Fibroblast of the aortic adventitia (primary cell): ENCODE results near the gene HAPLN1. TPM values are rescaled to one million over a fixed set of nuclear protein-coding genes. Genes with fewer than 3 reads are reported as not detected.

Experiments
- DNase-seq: peaks from one replicate; pipeline ENCODE4 v3.0.0-alpha.2; 2010; ENCODE audit warnings: low read depth
- H3K4me3 ChIP-seq: 2 replicates; pipeline ENCODE4 v1.5.1; 2011; ENCODE audit warnings: low read depth, mild to moderate bottlenecking, control low read depth, low read length, moderate library complexity
- total RNA-seq: library from RNA; depleted of rRNA; stranded (reverse); fragments of >200 nt; gene quantifications from 2 replicates; pipeline ENCODE4 v1.2.3, GENCODE V29; 2012; ENCODE audit warnings: low replicate concordance
- TF ChIP-seq, protein P1 (sequence below): IDR thresholded peaks from 2 replicates; pipeline ENCODE4 v1.5.1; 2011; ENCODE audit warnings: mild to moderate bottlenecking, low read length, control low read depth, inconsistent platforms; ENCODE audit not compliant: insufficient read depth

Gene HAPLN1
- total RNA-seq, 1 donor = 1.3 TPM

DNA sequence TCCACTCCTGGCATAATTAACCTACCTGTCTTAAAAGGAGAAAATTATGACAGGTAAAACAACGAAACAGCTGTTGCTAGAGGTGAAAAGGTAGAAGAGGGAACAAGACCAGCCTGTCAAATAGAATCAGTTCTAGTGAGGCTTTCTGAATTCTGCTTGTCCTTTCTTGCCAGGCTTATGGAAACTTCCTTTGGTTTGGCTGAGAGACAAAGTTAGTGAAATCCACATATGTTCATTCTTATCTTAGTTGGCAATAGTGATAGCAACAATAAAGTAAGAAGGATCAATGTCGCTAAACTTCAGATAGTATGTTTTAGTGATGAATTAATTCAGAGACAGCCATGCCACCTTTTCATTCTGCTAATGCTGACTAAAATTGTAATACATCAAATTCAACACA, 34.4 kb downstream of the HAPLN1 start:
- H3K4me3 ChIP-seq = no peak overlapping the region
- TF ChIP-seq, protein P1, sequence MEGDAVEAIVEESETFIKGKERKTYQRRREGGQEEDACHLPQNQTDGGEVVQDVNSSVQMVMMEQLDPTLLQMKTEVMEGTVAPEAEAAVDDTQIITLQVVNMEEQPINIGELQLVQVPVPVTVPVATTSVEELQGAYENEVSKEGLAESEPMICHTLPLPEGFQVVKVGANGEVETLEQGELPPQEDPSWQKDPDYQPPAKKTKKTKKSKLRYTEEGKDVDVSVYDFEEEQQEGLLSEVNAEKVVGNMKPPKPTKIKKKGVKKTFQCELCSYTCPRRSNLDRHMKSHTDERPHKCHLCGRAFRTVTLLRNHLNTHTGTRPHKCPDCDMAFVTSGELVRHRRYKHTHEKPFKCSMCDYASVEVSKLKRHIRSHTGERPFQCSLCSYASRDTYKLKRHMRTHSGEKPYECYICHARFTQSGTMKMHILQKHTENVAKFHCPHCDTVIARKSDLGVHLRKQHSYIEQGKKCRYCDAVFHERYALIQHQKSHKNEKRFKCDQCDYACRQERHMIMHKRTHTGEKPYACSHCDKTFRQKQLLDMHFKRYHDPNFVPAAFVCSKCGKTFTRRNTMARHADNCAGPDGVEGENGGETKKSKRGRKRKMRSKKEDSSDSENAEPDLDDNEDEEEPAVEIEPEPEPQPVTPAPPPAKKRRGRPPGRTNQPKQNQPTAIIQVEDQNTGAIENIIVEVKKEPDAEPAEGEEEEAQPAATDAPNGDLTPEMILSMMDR = no peak
- DNase-seq = no peak

DNA sequence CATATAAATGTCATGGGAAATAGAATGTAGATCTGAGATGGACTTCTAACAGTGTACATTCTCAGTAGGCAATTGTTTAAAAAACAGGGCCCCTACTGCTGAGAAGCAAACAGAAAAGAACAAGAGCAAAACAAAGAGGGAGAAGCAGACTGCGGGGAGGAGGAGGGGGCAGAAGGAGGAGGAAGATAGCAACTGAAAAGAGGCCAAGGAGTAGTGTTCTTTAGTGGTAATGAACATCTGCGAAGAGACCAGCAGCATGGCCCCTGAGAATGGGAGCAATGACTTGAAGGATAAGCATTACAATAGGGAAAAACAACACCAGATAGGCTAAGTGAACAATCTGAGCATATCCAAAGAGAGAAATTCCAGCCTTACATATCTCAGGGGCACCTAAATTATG, 36.8 kb downstream of the HAPLN1 start:
- no peak overlapping the region for H3K4me3 ChIP-seq
- TF ChIP-seq, protein P1 = no peak
- no peak for DNase-seq

DNA sequence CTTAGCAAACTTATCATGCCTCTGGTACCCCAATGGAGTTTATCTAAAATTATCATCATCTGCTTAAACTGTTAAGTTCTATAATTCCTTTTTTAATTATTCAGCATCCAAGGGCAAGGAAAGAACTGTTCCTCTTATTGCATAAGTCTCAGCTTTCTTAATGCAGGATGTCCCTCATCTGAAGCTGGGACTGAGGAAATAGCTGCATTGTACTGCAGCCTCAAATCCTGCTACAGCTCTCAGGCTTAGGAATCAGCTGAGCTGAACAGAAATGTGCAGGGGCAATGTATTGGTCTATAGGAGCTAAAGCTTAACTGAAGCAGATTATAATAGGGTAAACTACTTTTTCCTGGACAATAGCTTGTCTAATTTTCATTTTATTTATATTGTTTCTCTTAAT, 48.0 kb downstream of the HAPLN1 start:
- TF ChIP-seq, protein P1 = no peak
- no peak for DNase-seq
- H3K4me3 ChIP-seq = no peak overlapping the region

DNA sequence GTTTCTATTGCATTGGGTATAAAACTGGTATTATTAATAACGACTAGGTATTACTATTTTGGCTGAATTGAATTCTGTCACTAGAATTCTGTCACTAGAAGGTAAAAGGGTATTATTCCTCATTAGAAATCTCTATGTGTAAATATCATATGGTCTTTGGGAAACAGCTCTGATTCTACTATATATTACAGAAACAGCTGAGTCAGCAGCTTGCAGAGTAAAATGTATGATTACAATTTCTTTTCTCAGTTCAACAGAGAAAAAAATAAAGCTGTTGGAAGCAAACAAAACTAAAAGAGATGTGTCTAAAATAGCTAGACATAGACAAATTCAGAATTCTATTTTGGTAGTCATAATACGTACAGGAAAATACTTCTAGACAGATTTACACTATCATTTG, 48.5 kb downstream of the HAPLN1 start:
- DNase-seq = no peak
- no peak overlapping the region for H3K4me3 ChIP-seq
- TF ChIP-seq, protein P1 = no peak

DNA sequence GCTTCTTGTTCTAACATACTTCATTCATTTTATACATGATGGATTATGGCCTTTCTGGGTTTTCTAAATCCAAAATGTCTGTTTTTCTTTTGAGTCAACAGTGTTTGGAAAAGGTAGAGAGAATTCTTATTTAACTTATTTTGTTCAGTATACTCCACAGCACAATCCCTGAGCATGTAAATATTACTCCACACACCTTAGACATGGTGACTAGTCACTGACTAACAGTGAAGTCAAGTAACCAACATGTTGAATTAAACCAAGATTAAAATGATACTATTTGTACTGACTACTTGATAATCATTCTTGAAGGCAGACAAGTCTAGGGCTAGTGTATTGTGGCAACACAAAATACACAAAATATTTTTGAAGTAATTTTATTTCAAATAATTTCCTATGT, 55.0 kb downstream of the HAPLN1 start:
- no peak for DNase-seq
- TF ChIP-seq, protein P1 = no peak
- no peak overlapping the region for H3K4me3 ChIP-seq

DNA sequence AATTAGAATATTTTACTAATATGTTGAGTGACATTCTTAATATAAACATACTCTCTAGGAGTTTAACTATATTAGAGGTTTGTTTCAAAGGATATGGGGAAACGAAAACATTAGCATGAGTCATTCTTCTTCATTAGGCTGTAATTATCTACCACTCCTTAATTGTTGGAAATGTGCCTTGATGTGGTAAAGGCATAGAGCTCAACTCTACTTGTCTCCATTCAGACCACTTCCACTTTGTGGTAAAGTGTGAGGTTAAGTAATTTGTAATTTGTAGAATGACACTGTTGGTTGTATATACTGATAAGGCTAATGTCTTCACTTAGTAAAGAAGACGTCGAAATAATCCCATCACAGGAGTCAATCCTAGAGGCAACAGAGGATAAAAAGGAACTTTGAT, 58.1 kb downstream of the HAPLN1 start:
- no peak for DNase-seq
- H3K4me3 ChIP-seq = no peak overlapping the region
- TF ChIP-seq, protein P1 = no peak

DNA sequence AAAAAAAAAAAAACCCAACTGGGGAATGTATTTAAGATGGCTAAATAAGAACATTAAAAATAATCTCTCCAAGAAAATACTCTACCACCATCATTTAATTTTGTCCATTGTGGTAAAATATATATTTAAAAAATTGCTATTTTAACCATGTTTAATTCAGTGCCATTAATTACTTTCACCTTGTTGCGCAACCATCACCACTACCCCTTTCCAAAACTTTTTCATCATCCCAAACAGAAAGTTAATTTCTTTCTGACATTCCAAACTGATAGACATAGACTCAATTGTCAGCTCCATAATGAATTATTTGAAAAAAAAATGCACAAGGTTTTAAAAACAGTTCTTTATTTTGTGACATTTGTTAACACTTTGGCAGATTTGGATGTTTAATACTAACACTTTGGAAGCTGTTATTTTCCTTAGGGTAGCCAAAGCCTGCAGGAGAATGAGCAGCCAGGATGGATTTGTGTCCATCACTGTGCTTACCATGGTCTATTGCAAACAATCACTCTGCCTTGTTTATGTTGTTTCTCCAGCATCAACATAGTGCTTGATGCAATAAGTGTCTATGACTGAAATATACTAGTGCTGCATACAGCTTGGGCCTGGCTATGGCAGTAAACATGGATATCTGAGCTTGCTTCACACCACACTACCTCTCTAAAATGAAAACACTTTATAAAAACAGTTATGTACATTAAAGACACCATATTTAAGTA, 62.7 kb downstream of the HAPLN1 start:
- DNase-seq = no peak
- no peak overlapping the region for H3K4me3 ChIP-seq
- TF ChIP-seq, protein P1 = no peak
